Cerebellar nuclear complex (tissue), 1 donor: ENCODE measurements around the gene SESN1.

Source experiments
- DNase-seq, 2 experiments: peaks; one replicate each; lab custom pipeline; 2025; lab: John Stamatoyannopoulos, UW

Gene SESN1

DNA sequence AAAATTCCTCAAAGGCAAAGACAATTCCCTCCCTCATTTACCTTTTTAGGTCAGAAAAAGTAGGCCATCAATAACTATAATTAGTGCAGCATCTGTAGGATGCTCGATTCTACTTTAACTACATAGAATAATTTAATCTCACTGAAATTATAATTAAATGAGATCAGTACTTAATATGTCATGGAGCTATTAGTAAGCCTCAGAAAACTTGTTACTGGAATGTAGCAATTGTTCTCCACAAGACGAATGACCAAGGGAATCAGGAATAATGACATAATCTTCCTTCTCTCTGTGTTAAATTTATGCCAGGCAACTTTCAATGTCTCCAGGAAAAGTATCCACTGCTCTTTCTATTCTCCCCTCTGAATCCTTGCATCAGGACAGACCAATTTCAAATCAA lies 34.1 kb downstream of the SESN1 start:
- no peak for DNase-seq

DNA sequence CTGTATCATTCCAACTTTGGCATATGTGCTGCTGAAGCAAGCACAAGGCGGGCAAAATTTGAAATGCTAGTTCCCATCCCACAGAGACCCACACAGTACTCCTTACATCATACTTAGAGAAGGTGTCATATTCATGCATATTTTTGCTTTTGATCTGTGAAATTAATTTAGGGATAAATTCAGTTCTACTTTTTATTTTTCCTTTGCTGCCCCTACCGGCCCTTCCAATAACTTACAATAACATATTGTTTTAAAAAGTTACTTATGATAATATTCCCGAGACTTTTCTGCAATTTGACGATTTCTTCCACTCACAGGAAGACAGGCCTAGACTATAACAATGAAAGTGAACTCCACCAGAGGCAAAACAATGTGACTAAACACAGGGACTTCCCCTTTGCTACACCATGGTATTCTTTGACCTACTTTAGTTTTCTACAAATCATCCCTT lies 35.0 kb downstream of the SESN1 start:
- DNase-seq = no peak

DNA sequence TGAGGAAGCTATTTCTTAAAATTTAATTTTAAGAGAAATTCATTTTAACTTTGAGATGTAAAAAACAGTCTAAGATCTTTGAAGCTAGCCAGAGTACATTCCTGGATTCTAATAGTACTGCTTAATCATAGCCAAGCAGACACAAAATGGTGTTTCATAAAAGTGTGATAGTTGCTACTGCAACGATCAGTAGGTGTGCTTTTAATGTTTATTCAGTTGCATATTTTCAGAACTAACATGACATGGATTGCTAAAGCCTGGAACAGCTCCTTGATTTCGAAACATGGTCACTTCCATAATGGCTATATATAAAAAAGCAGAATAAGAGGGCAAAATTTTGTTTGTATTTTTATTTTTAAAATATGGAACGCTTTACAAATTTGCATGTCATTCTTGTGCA lies 35.5 kb downstream of the SESN1 start:
- no peak for DNase-seq

DNA sequence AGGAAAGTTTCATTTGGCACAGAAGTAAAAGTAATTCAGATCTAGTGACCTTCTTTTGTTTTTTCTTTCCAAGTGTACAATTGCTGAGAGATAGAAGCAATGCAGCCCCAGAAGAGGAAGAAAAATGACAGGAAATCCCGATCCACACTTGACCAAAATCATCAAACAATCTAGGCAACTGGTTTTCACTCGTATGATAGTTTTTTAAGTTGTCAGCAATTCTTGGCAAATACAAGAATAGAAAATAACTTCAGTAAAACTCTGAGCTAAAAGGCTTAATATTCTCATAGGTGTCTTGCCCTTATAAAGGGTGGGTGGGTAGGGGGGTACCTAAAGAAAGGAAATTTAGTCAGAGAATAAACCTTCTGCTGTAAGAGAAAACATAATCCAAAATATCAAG lies 36.0 kb downstream of the SESN1 start:
- no peak for DNase-seq

DNA sequence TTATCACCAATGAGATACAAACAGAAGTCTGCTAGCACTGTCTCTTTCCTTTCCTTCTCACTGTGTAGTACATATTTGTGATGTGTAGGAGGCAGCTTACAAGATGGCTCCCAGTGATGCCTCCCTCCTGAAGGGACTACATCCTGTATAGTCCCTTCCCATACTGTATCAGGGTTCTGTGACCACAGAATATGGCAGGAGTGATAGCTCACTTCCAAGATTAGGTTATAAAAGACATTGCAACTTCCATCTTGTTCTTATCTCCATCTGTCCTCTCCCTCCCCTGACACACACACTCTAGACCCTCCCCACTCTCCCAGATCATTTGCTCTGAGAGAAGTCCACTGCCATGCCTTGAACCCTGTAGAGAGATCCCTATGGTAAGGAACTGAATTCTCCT lies 38.0 kb downstream of the SESN1 start:
- DNase-seq = no peak

DNA sequence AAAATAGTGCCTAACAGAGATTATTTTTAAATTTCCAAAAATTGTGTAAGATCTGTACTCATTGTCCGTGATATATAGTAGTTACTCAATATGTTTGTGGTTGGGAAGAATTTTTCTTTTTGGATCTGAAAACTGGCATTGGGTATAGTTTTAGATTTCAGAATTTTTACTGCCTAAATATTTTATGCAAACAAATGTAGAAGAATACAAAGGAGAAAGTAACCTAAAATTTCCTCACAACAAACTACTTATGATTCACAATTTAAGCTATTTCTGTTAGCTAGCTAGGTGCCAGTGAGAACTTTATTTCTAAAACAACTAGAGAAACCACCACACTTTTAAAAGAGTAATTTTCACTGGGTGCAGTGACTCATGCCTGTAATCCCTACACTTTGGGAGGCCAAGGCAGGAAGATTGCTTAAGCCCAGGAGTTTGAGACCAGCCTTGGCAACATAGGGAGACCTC lies 38.8 kb downstream of the SESN1 start:
- DNase-seq = no peak

DNA sequence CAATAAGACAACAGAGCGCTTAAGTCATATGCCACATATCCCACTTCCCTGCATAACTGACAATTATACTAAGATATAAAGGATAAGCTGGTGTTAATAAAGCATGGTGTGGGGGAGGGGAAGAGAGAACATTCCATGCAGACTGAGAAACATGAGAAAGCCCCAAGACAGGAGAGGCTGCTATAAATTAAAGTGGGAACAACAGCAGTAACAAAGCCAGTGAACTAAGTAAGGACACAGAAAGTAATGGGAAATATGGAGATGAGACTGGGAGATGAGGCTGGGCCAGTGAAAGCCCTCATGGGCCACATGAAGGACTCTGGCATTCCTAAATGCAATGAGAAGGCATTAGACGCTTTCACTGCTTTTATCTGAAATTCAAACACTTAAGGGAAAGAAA lies 41.3 kb downstream of the SESN1 start:
- no peak for DNase-seq

DNA sequence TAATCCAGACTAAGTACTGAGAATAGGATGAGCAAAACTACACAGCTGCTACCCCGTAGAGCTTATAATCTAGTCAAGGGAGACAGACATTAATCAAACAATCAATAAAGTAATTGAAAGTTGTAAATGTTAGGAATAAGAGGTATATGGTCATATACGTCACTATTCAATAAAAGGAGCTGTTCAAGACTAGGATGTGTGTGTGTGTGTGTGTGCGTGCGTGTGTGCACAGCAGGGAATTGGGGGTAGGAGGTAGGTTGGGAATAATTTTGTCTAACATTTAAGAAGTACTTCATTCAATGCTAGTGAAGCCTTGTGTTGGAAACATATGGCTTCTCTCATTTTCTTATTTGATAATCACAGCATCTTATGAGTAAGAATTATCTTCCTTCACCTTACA lies 41.8 kb downstream of the SESN1 start:
- DNase-seq = no peak

DNA sequence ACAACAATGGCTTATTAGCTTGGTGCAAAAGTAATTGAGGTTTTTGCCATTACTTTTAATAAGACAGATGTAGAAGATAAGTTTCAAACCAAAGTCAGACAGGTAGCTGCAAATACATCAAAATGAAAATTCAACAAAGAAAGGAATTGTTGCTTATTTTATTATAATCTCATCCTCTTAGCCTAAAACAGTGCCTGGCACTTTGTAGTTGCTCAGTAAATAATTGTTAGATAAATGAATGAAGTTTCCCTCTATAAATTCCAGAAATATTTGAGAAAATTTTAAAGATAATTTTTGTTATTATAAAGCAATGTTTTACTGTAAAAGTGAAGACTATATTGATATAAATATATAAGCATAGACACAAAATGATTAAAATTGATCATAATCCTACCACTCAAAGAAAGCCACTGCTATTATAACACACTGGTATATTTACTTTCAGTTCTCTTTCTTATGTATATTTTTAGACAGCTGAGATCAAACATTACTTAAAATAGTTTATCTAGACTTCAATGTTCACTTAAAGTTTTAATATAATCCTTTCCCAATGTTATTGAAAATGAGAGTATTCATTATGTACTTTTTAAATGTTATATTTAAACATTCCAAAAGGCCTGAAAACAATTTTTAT lies 42.5 kb downstream of the SESN1 start:
- no peak for DNase-seq

DNA sequence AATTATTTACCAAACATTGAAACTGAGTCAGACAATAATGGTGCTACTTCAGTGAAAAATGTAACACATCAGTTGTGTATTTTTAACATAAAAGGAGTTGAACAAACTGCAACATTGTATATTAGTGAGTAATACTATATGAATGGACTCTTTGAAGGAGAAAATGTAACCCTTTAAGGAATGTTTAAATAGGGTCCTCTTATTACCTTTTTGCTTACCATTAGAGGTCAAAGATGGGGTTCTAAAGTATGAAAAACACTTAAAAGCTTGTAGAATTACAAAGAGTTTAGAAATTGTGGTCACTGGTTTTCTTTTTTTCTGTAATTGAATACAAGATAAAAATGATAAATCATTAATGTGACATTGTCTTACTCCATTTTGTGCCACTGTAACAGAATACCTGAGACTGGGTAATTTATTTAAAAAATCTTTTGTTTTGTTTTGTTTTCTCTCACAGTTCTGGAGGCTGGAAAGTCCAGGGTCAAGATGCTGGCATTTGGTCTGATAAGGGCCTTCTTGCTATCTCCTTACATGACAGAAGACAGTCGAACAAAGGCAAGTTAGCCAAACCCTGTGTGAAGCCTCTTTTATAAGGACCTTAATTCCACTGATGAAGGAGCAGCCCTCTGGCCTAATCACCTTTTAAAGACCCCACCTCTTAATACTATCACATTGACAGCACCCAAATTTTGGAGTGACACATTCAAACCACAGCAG lies 43.2 kb downstream of the SESN1 start:
- no peak for DNase-seq

DNA sequence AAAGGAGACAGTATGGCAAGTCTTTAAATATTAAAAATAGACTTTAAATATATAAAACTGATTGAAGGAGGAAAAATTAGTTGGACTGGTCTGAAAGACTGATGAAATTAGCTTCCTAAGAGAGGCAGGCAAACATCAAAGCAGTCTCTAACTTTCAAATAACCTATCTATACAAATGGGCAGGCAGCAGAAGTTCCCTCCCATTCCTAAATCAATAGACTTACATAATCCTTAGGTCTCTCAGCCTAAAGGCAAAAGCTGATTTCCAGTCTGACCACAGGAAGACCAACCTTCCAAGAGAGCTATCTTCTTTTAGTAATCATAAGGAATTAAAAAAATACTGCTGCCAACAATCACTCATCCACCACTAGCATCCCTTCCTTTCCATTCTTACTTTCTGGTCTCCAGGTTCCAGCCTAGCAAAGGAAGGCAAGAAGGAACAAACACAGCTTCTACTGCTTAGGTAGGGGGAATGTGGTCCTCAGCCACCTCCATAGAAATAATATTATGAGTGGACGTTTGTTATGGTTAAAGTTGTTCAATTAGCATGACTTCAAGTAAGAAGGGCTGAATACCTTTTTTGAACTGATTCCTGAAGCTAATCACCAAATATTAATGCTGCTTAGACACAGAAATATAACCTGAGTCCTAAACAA lies 44.1 kb downstream of the SESN1 start:
- no peak for DNase-seq

DNA sequence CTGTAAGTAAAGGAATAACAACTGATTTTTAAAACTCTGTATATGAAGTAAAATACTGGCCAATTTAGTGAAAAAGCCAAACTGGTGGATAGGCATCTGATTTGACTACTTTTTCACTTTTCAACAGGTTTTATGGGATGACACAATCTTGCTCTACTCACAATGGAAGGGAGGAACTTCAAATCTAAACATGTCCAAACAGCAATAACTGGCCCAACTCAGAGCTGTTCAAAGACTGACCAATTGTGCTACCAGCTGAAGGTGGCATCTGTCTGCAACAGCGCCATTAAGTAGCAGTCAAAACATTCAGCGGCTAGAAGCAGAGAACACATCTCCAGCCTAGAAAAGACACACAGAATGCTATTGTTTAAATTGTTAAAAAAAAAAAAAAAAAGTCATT lies 44.6 kb downstream of the SESN1 start:
- no peak for DNase-seq

DNA sequence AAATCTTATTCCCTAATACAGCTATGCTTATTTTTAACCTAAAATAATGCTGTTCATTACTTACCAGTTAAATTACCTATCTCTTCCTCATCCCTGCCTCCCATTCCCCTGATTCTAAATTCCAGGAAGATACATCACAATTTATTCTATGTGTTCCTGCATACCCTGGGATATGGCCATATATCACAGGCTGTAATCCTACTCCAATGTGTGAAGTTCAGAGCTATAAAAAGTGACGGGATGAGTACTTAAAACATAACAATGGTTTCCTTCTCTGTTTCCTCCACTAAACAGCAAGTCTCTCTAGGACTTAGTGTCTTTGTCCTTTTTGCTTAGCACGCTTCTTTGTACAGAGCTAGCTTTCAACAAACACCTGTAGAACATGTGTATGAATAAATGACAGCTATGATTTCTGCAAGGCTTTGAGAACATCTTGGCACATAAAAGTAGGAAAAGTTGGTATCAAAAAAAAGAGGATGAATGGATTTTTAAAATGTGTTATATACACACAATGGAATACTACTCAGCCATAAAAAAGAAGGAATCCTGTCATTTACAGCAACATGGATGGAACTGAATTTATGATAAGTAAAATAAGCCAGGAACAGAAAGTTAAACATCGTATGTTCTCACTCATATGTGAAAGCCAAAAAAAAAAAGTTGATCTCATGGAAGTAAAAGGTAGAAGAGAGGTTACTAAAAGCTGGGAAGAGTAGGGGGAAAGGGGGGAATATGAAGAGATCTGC lies 45.8 kb downstream of the SESN1 start:
- no peak for DNase-seq

DNA sequence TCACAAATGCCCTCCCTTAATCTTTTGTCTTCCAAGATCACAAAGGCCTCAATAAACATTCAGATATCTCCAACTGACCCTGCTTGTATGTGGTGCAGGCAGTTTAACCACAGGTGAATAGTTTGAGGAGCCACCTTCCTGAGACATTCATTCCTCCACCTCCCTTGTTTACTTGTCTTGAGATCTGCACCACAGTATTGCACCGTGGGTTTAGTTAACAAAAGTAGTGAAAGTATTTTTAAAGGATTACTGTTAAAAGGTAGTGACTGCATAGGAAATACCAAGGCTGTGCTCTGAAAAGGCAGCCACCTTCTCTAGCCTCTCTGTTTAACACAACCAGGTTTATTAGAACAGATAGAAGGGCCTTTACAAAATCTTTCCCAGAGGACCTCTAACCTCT lies 46.5 kb downstream of the SESN1 start:
- DNase-seq = no peak

DNA sequence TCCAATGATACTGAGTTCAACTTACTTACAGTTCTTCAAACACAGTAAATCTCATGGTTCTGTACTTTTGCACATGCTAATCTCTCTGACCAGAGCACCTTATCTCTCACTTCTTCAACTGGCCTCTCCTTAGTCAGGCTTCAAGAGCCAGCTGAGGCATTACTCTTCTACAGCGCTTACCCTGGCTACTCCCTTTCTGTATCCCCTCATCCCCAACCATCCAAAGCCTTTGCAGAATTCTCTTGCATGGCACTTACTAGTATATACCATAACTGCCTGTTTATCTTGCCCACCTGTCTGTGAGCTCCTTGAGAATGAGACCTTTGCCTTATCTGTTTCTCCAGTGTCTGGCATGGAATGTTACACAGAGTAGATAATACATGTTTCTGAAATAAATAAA lies 49.2 kb downstream of the SESN1 start:
- no peak for DNase-seq

DNA sequence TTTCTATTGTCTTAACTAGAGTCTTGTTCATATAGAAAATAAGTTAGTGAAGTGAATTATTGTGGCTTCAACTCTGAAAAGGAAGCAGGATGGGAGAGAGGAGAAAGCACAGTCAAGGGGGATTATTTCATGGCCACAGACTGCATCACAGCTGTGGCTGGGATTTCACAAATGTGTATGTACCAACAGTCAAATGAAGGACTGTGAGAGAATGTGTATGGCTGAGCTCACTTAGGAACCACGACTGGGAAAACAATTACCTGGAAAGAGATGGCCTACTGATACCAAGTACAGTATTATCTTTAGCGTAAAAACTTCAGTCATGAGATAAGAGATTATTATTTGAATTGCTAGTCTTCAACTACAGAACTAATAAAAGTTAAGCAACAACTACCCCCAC lies 54.9 kb downstream of the SESN1 start:
- no peak for DNase-seq

DNA sequence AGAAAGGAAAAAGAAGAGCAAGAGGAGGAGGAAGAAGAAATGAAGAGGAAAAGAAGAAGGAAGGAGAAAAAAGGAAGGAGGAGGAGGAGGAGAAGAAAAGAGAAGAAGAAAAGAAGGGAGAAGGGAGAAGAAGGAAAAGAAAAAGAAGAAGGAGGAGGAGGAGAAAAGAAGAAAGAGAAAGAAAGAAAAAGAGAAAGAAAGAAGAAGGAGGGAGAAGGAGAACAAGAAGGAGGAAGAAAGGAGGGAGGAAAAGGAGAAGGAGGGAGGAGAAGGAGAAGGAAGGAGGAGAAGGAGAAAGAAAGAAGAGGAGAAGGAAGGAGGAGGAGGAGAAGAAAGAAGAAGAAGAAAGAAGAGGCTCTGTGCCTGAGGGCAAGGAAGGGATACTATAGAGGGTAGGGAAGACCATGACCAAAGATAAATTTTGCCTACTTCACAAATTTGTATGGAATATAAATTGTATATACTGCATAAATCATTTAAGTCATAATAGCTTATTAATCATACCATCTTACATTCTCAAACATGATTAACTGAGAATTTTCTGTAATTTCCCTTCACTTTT lies 55.7 kb downstream of the SESN1 start:
- DNase-seq = no peak

DNA sequence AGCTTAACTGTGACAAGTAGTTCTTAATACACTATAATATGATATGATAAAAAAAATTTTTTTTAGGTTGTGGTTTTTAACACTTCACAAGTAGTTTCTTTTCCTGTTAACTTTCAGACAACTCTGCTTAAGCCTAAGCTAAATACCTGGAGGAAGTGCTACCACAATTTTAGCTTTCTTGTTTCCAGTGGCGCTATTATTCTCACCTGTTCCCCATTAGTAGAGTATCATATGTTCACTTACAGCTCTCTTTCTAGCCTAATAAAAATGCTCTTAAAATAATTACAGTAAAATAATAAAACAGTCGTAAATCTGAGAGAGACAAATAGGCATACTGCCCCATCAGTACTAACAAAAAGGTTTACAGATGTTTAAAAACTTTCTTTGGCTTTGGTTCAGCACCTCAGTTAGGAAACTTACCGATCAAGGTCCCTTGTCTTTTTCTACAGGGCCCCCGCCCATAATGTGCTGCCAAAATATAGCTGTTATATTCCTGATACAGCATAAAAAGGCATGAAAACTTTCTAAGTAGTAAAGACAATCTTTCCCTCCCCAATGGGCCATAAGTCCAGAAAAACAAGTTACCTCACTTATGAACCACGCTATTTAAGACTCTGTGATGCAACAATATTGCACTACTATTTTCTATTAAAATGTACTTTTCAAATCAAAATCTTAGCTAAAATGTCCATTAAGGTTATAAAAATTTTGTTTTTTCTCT lies 57.9 kb downstream of the SESN1 start:
- no peak for DNase-seq

DNA sequence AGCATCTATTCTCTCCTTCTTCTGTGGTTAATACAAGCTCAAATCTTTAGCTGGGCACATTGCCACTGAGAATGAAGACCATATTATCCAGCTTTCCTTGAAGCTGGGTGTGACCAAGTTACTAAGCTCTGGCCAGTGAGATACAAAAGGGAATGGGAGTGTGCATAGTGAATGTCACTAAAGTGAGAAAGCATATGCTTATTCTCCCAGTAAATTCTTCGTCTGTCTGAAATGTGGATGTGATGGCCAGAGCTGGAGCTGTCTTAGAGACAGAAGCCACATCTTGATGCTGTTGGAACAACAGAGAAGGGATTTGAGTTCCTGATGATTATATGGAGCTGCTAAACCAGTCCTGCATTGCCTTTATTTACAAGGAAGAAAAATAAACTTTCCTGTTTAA lies 60.1 kb downstream of the SESN1 start:
- DNase-seq = no peak

DNA sequence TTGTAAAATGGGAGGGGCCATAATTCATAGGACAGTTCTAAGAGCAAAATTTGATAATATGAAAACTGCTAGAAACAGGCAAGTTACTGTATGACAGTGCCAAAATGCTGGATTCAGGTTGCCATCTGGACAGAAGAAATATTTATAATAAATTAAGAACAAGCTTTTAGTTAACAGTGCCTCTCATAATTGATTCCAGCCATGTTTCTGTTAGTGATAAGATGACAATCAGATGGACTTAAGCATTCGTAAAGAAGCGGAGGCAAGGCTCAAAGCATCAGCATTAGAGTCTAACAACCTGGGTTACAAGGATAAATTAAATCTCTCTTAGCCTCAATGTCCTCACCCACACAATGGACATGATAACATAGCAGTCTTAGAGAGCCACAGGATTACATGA lies 61.0 kb downstream of the SESN1 start:
- DNase-seq = no peak

DNA sequence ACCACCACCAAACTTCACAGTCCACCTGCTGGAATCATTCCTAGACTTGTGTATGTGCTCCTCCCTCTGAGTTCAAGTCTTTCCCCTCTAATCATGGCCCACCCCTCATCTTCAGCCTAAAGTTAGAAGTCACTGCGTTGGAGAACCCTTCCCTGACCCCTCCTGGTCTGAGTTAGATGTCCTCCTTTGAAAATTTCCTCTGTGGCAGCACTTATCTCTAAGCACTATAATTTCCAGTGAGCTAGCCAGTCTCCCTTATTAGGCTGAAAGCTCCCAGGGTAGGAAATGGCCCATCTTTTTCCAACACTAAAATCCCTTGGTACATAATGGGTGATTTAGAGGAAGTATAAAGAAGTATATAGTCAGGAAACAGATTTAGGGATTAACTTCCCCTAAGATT lies 63.2 kb downstream of the SESN1 start:
- DNase-seq = no peak

DNA sequence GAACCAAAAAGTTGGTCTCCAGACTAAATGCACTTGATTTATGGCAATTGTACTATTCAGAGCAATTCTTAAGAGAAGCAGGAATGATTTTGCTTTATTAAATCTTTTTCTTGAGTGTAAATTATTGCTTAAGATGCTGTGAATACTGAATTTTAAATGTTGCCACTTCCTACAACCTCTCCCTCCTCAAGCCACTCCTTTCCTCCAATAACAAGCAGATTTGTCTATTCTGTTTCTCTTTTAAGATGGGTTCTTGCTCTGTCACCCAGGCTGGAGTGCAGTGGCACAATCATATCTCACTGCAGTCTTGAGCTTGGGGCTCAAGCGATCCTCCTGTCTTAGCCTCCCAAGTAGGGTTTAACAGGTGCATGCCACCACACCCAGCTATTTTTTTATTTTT lies 65.3 kb downstream of the SESN1 start:
- DNase-seq = no peak
